Glutamatergic neuron (in vitro differentiated cells): Measurements from ENCODE around the gene GJB3. TPM values are rescaled to one million over a fixed set of nuclear protein-coding genes. Genes with fewer than 3 reads are reported as not detected.
A peak's percentile ranks its signal among the peaks of the same experiment; 100 is the strongest.
"Not testable (repeated sequence)": the region's sequence is repeated elsewhere in the genome, so short reads cannot be mapped to it uniquely, and the experiment has no call there.

Source experiments
- DNase-seq: peaks from one replicate; pipeline ENCODE4 v3.0.0; 2022
- H3K27ac Mint-ChIP-seq: one replicate; pipeline ENCODE4 v1.8.0; 2020; ENCODE audit warnings: mild to moderate bottlenecking, mixed read lengths, inconsistent platforms; ENCODE audit not compliant: unreplicated experiment
- H3K27me3 Mint-ChIP-seq: one replicate; pipeline ENCODE4 v1.8.0; 2020; ENCODE audit warnings: mild to moderate bottlenecking, moderate library complexity, mixed read lengths, inconsistent platforms; ENCODE audit not compliant: unreplicated experiment
- H3K36me3 Mint-ChIP-seq: one replicate; pipeline ENCODE4 v1.8.0; 2020; ENCODE audit warnings: mild to moderate bottlenecking, mixed read lengths, inconsistent platforms; ENCODE audit not compliant: unreplicated experiment
- H3K4me1 Mint-ChIP-seq: one replicate; pipeline ENCODE4 v1.8.0; 2020; ENCODE audit warnings: mild to moderate bottlenecking, low read depth, mixed read lengths, inconsistent platforms; ENCODE audit not compliant: unreplicated experiment
- H3K4me3 Mint-ChIP-seq: one replicate; pipeline ENCODE4 v1.8.0; 2020; ENCODE audit warnings: mild to moderate bottlenecking, mixed read lengths, inconsistent platforms; ENCODE audit not compliant: unreplicated experiment
- H3K9me3 Mint-ChIP-seq: one replicate; pipeline ENCODE4 v1.8.0; 2020; ENCODE audit warnings: mild to moderate bottlenecking, moderate library complexity, mixed read lengths, inconsistent platforms; ENCODE audit not compliant: unreplicated experiment
- CTCF ChIP-seq: fragments of 200-600 bp; sonication (generic); IDR thresholded peaks from one replicate; pipeline ENCODE4 v1.5.0; 2021; ENCODE audit not compliant: partially characterized antibody, unreplicated experiment
- long read RNA-seq: library from polyadenylated mRNA; unstranded; transcript quantifications from one replicate; pipeline ENCODE4 v2.0.0, GENCODE V29; 2020; ENCODE audit not compliant: unreplicated experiment
- total RNA-seq: library from RNA; stranded (reverse); fragmentation: NEBNext Ultra II Directional; extraction: Animal tissue kit (Norgen Biotek cat#: 25700); gene quantifications from one replicate; pipeline ENCODE4 v1.2.1, GENCODE V29; 2021; ENCODE audit not compliant: unreplicated experiment

Gene GJB3
- not detected for total RNA-seq
- long read RNA-seq, result 0 reads

GRCh38 chr1:34781071-34781843 is at the start of gene GJB3:
GJB3 (plus strand) TSS chr1:34781214; CDS start chr1:34784763, 3,549 bp downstream.
- peaks cover 2% of the 10 kb centered on the region for H3K4me1 Mint-ChIP-seq
- H3K4me3 Mint-ChIP-seq, result peak within 1 kb of the TSS; percentile 40
- peak; percentile 34 for DNase-seq
- H3K9me3 Mint-ChIP-seq, result no peaks in the 10 kb centered on the region
- H3K27ac Mint-ChIP-seq, result no peak within 1 kb of the TSS
- no peaks in the 10 kb centered on the region for H3K36me3 Mint-ChIP-seq
- peaks cover 16% of the 10 kb centered on the region for H3K27me3 Mint-ChIP-seq
- no peak for TF ChIP-seq CTCF

DNA sequence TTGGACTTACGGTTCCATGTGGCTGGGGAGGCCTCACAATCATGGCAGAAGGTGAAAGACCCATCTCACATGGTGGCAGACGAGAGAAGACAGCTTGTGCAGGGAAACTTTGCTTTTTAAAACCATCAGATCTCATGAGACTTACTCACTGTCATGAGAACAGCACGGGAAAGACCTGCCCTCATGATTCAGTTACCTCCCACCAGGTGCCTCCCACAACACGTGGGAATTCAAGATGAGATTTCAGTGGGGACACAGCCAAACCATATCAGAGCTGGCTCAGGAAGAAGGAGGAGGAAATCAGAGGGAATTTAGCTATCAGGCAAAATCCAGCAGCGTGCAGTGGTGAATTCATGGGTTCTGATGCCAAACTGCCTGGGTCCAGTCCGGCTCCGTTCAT is 48.2 kb upstream of the GJB3 start:
- not testable (repeated sequence) for DNase-seq, H3K9me3 Mint-ChIP-seq, H3K27me3 Mint-ChIP-seq, H3K4me3 Mint-ChIP-seq, H3K4me1 Mint-ChIP-seq, H3K27ac Mint-ChIP-seq, H3K36me3 Mint-ChIP-seq

- Mint-ChIP-seq H3K4me1 (no peaks in the 10 kb centered on the region), H3K36me3 (no peaks in the 10 kb centered on the region), H3K9me3 (peaks cover 4% of the 10 kb centered on the region), H3K4me3 (no peak overlapping the region), H3K27me3 (peaks cover 5% of the 10 kb centered on the region), H3K27ac (no peak overlapping the region)
- DNase-seq, result no peak
- TF ChIP-seq CTCF, result no peak
Measured at GRCh38 chr1:34736692-34737091, 44.3 kb upstream of the GJB3 start.

GRCh38 chr1:34737236-34737635 is 43.8 kb upstream of the GJB3 start:
- DNase-seq, H3K27me3 Mint-ChIP-seq, H3K4me3 Mint-ChIP-seq, H3K4me1 Mint-ChIP-seq, H3K27ac Mint-ChIP-seq, H3K36me3 Mint-ChIP-seq, H3K9me3 Mint-ChIP-seq: not testable (repeated sequence)

GRCh38 chr1:34739613-34740012 is 41.4 kb upstream of the GJB3 start:
- H3K27me3 Mint-ChIP-seq, result peaks cover 5% of the 10 kb centered on the region
- H3K9me3 Mint-ChIP-seq, result peaks cover 4% of the 10 kb centered on the region
- DNase-seq, result no peak
- no peaks in the 10 kb centered on the region for H3K4me1 Mint-ChIP-seq
- H3K27ac Mint-ChIP-seq, result no peak overlapping the region
- no peaks in the 10 kb centered on the region for H3K36me3 Mint-ChIP-seq
- TF ChIP-seq CTCF, result no peak
- H3K4me3 Mint-ChIP-seq, result no peak overlapping the region

DNA sequence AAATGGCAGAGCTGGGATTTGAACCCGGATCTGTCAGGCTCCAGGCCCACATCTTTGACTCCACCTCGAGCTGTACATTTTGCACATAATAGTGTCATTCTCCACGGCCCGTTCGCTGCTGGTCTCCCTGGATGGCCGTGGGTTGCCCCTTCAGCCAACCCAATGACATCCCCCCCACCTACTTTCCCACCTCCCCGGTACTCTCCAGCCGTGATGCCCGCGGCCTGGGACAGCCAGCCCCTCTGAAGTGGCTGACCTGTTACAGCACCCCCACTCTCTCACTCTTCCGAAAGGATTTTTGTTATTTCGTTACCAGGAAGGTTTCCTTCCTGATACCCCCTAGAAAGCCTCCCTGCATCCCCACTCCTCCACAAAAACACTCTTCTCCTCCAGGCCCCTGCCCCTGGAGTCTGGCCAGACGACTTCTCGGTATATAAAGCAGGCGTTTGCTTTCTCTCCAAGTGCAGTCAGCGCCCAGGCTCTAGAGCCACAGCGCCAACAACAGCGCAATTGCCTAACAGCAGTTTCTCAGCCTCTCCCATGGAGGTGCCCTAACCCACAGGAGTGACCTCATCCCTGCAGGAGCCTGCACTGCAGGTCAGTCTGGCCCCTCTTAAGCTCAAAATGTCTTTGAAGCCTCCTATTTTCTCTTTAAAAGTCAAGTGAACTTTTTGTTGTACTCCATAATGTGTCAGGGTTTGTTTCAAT is 40.7 kb upstream of the GJB3 start:
- DNase-seq, result peak; percentile 33
- Mint-ChIP-seq H3K27me3 (peaks cover 5% of the 10 kb centered on the region), H3K27ac (no peak overlapping the region), H3K36me3 (no peaks in the 10 kb centered on the region), H3K4me1 (no peaks in the 10 kb centered on the region), H3K4me3 (no peak overlapping the region), H3K9me3 (peaks cover 4% of the 10 kb centered on the region)
- no peak for TF ChIP-seq CTCF
